HCT116 (cell line): ENCODE measurements around the gene AMPD3. TPM values are rescaled to one million over a fixed set of nuclear protein-coding genes. Genes with fewer than 3 reads are reported as not detected.
A peak's percentile ranks its signal among the peaks of the same experiment; 100 is the strongest.

Experiments
- ATAC-seq: fragments of 200-7000 bp; cut with Tn5 transposase; 2 replicates; pipeline ENCODE4 v1.9.1; 2020; ENCODE audit warnings: mild to moderate bottlenecking, moderate library complexity
- BruUV-seq: library from RNA; stranded (reverse); fragments of 400-500 nt; replicated peaks from 2 replicates; lab custom pipeline; 2021; lab: Mats Ljungman, UMichigan
- CTCF ChIA-PET: fragments of 300-600 bp; sonication (Branson Sonifier 250); formaldehyde crosslinking; loops from one replicate; lab custom pipeline; 2021; ENCODE audit warnings: antibody characterized with exemption; lab: Charles Lee
- POLR2A ChIA-PET: fragments of 300-600, 350-600 bp; sonication (Branson Sonifier 250); formaldehyde crosslinking; loops from one replicate; lab custom pipeline; 2021; ENCODE audit warnings: antibody characterized with exemption; lab: Charles Lee
- RAD21 ChIA-PET, 2 experiments: fragments of 300-600 bp; sonication (Branson Sonifier 250); formaldehyde crosslinking; loops; one replicate each; lab custom pipeline; 2023; ENCODE audit warnings: low total read pairs in 2 of 2; ENCODE audit not compliant: uncharacterized antibody in 2 of 2, unreplicated experiment in 2 of 2, low non-redundant PET in 1 of 2; lab: Charles Lee
- DNase-seq: peaks from one replicate; pipeline ENCODE4 v3.0.0-alpha.2; 2010; ENCODE audit warnings: low read depth, low spot score
- H2AFZ ChIP-seq: fragments of 200-600 bp; shearing (Covaris generic), sonication (generic); 2 replicates; pipeline ENCODE4 v1.6.1; 2017; ENCODE audit warnings: low read depth, mixed run types, mixed read lengths, antibody characterized with exemption, low read length; ENCODE audit not compliant: poor library complexity, severe bottlenecking
- H3K27ac ChIP-seq: 2 replicates; pipeline ENCODE4 v1.5.1; 2012; ENCODE audit warnings: low read depth, low read length
- H3K27me3 ChIP-seq: fragments of 200-600 bp; sonication (generic); 2 replicates; pipeline ENCODE4 v1.6.1; 2016; ENCODE audit warnings: mixed run types, low read length, mixed read lengths; ENCODE audit not compliant: insufficient read depth
- H3K36me3 ChIP-seq, 2 experiments: fragments of 200-500 bp in 1 of 2; fragments of 200-600 bp in 1 of 2; sonication (Bioruptor generic) in 1 of 2; sonication (generic) in 1 of 2; 2 replicates each; pipeline versions ENCODE4 v1.5.1 to v1.6.1; 2014 to 2016; ENCODE audit warnings: low read length in 2 of 2, inconsistent platforms in 1 of 2, mixed read lengths in 1 of 2, mixed run types in 1 of 2; ENCODE audit not compliant: insufficient read depth in 2 of 2, control insufficient read depth in 1 of 2
- H3K4me1 ChIP-seq, 2 experiments: fragments of 200-600 bp in 1 of 2; sonication (generic) in 1 of 2; 2 replicates each; pipeline versions ENCODE4 v1.5.1 to v1.6.1; 2012 to 2017; ENCODE audit warnings: low read length in 2 of 2, inconsistent platforms in 1 of 2, mild to moderate bottlenecking in 1 of 2, mixed read lengths in 1 of 2, mixed run types in 1 of 2, moderate library complexity in 1 of 2; ENCODE audit not compliant: insufficient read depth in 2 of 2, control insufficient read depth in 1 of 2
- H3K4me2 ChIP-seq: fragments of 200-600 bp; sonication (generic); 2 replicates; pipeline ENCODE4 v1.6.1; 2017; ENCODE audit warnings: mixed run types, low read length, mixed read lengths
- H3K4me3 ChIP-seq, 2 experiments: fragments of 200-600 bp in 1 of 2; sonication (generic) in 1 of 2; replicated peaks in 1 of 2; 2 replicates each; pipeline ENCODE4 v1.5.1; 2011 to 2016; ENCODE audit warnings: low read length in 2 of 2, control low read depth in 1 of 2, low read depth in 1 of 2, mild to moderate bottlenecking in 1 of 2, mixed read lengths in 1 of 2, mixed run types in 1 of 2
- H3K79me2 ChIP-seq: fragments of 200-600 bp; sonication (generic); 2 replicates; pipeline ENCODE4 v1.6.1; 2017; ENCODE audit warnings: mild to moderate bottlenecking, mixed run types, low read length, moderate library complexity, mixed read lengths; ENCODE audit not compliant: insufficient read depth
- H3K9ac ChIP-seq: fragments of 200-600 bp; sonication (generic); 2 replicates; pipeline ENCODE4 v1.6.1; 2016; ENCODE audit warnings: low read length, mixed read lengths
- H3K9me2 ChIP-seq: fragments of 200-600 bp; sonication (generic), shearing (Covaris generic); 2 replicates; pipeline ENCODE4 v1.6.1; 2017; ENCODE audit warnings: mixed run types, mild to moderate bottlenecking, moderate library complexity; ENCODE audit not compliant: insufficient read depth
- H3K9me3 ChIP-seq, 2 experiments: fragments of 200-500 bp in 1 of 2; fragments of 200-600 bp in 1 of 2; sonication (Bioruptor generic) in 1 of 2; sonication (generic) in 1 of 2; 2 replicates each; pipeline ENCODE4 v1.6.1; 2014 to 2017; ENCODE audit warnings: low read length in 2 of 2, mixed read lengths in 2 of 2, inconsistent platforms in 1 of 2, low read depth in 1 of 2, mild to moderate bottlenecking in 1 of 2, mixed run types in 1 of 2, moderate library complexity in 1 of 2; ENCODE audit not compliant: control insufficient read depth in 1 of 2, insufficient read depth in 1 of 2
- H4K20me1 ChIP-seq: fragments of 200-600 bp; sonication (generic), shearing (Covaris generic); 2 replicates; pipeline ENCODE4 v1.6.1; 2017; ENCODE audit warnings: mixed run types, mild to moderate bottlenecking, moderate library complexity; ENCODE audit not compliant: insufficient read depth
- CBX3 ChIP-seq: IDR thresholded peaks from 2 replicates; pipeline ENCODE4 v1.6.1; 2012; ENCODE audit warnings: low read depth
- CEBPB ChIP-seq: IDR thresholded peaks from 2 replicates; pipeline ENCODE4 v1.6.1; 2012; ENCODE audit warnings: low read depth
- EGR1 ChIP-seq: IDR thresholded peaks from 2 replicates; pipeline ENCODE4 v1.6.1; 2012; ENCODE audit warnings: low read depth
- ELF1 ChIP-seq: IDR thresholded peaks from 2 replicates; pipeline ENCODE4 v1.6.1; 2012; ENCODE audit warnings: low read depth, borderline replicate concordance
- EZH2 ChIP-seq: fragments of 200-600 bp; sonication (generic); IDR thresholded peaks from 2 replicates; pipeline ENCODE4 v1.6.1; 2017; ENCODE audit warnings: antibody characterized with exemption, mixed run types
- EZH2phosphoT487 ChIP-seq: fragments of 200-600 bp; IDR thresholded peaks from 2 replicates; pipeline ENCODE4 v1.6.1; 2018; ENCODE audit warnings: antibody characterized with exemption, borderline replicate concordance
- JUND ChIP-seq: IDR thresholded peaks from 2 replicates; pipeline ENCODE4 v1.6.1; 2012
- SIN3A ChIP-seq: IDR thresholded peaks from 2 replicates; pipeline ENCODE4 v1.6.1; 2012; ENCODE audit warnings: low read depth
- SP1 ChIP-seq: IDR thresholded peaks from 2 replicates; pipeline ENCODE4 v1.6.1; 2012; ENCODE audit warnings: low read depth
- intact Hi-C: fragments of 100-400 bp; cut with micrococcal nuclease; formaldehyde crosslinking; loops from 2 replicates; pipeline ENCODE4 v1.10.0; 2022
- total RNA-seq: library from RNA; stranded (reverse); gene quantifications from one replicate; pipeline ENCODE4 v1.2.1, GENCODE V29; 2021; ENCODE audit not compliant: unreplicated experiment
- TF ChIP-seq, protein P1 (sequence below): IDR thresholded peaks from 2 replicates; pipeline ENCODE4 v1.6.1; 2012

AMPD3 gene
- total RNA-seq, 1 experiment from 2014 or later, result 25.9 TPM

DNA sequence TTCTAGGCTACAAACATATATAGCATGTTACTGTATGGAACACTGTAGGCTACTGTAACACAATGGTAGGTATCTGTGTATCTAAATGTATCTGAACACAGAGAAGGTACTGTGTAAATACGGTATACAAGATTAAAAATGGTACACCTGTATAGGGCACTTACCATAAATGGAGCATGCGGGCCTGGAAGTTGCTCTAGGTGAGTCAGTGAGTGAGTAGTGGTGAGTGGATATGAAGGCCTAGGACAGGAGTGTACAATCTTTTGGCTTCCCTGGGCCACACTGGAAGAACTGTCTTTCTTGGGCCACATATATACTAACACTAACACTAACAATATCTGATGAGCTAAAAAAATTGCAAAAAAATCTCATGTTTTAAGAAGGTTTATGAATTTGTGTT is 64.6 kb downstream of the AMPD3 start:
- no peak overlapping the region for H3K4me3 ChIP-seq
- no peaks in the 10 kb centered on the region for H4K20me1 ChIP-seq
- no peak overlapping the region for H3K4me2 ChIP-seq
- H3K27ac ChIP-seq, result no peak overlapping the region
- no peaks in the 10 kb centered on the region for H3K9me3 ChIP-seq
- RAD21 ChIA-PET, result no interaction called here
- H3K9ac ChIP-seq, result no peak overlapping the region
- TF ChIP-seq EZH2 (no peak), EZH2phosphoT487 (no peak), JUND (no peak), CBX3 (no peak), EGR1 (no peak), SIN3A (no peak)
- TF ChIP-seq, protein P1, sequence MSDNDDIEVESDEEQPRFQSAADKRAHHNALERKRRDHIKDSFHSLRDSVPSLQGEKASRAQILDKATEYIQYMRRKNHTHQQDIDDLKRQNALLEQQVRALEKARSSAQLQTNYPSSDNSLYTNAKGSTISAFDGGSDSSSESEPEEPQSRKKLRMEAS, result no peak
- TF ChIP-seq, all 23 proteins: peak for 0
- Histone ChIP-seq H3K36me3 (peaks cover 21 to 64% of the 10 kb centered on the region in 2 experiments; a peak in 3 of 4 replicates), H2AFZ (no peak overlapping the region), H3K27me3 (no peaks in the 10 kb centered on the region), H3K9me2 (no peaks in the 10 kb centered on the region), H3K79me2 (peaks cover 84% of the 10 kb centered on the region), H3K4me1 (peaks cover 7 to 69% of the 10 kb centered on the region in 2 experiments)
- ATAC-seq (peak; percentile 41; the same call in 1 of the 2 replicates), DNase-seq (no peak)
- intact Hi-C loops, result no loop called here
- ChIA-PET POLR2A (no interaction called here), CTCF (interaction anchor here (1.2 kb wide), 1 partner anchor 216 kb away, joined by 3 read pairs; no protein-coding TSS in a partner anchor)
- no TSS peak for BruUV-seq

- Histone ChIP-seq H3K4me2 (no peak overlapping the region), H3K4me1 (peaks cover 8 to 66% of the 10 kb centered on the region in 2 experiments), H3K27me3 (no peaks in the 10 kb centered on the region), H3K9me2 (no peaks in the 10 kb centered on the region), H2AFZ (no peak overlapping the region), H3K36me3 (peaks cover 21 to 73% of the 10 kb centered on the region in 2 experiments)
- ChIA-PET POLR2A (interaction anchor here (1.2 kb wide), 1 partner anchor 21 kb away, joined by 3 read pairs; the partner anchor contains the start of gene RNF141), CTCF (interaction anchor here (1.2 kb wide), 1 partner anchor 215 kb away, joined by 3 read pairs; no protein-coding TSS in a partner anchor)
- BruUV-seq, result no TSS peak
- ATAC-seq, result no peak
- TF ChIP-seq SIN3A (no peak), SP1 (no peak), ELF1 (no peak), CEBPB (no peak)
- TF ChIP-seq, protein P1, result no peak
- TF ChIP-seq, all 23 proteins: peak for 0
- Histone ChIP-seq H3K9me3 (no peaks in the 10 kb centered on the region), H3K4me3 (no peak overlapping the region), H3K27ac (no peak overlapping the region), H4K20me1 (no peaks in the 10 kb centered on the region), H3K9ac (no peak overlapping the region), H3K79me2 (peaks cover 89% of the 10 kb centered on the region)
- intact Hi-C loops, result no loop called here
- no peak for DNase-seq
- RAD21 ChIA-PET, result no interaction called here
Observed at GRCh38 chr11:10520562-10520961, 65.5 kb downstream of the AMPD3 start.
